Endodermal cell (in vitro differentiated cells): Measurements from ENCODE around the gene ELN. TPM values are rescaled to one million over a fixed set of nuclear protein-coding genes. Genes with fewer than 3 reads are reported as not detected.

Source experiments
- DNase-seq: peaks from one replicate; pipeline ENCODE4 v3.0.0-alpha.2; 2017
- H3K27ac ChIP-seq: 2 replicates; pipeline ENCODE4 v1.5.1; 2013; ENCODE audit warnings: mild to moderate bottlenecking, low read depth, low read length, moderate library complexity
- H3K27me3 ChIP-seq: 2 replicates; pipeline ENCODE4 v1.6.1; 2013; ENCODE audit warnings: mild to moderate bottlenecking, low read length, moderate library complexity; ENCODE audit not compliant: insufficient read depth, control insufficient read depth, poor library complexity, severe bottlenecking
- H3K36me3 ChIP-seq: 2 replicates; pipeline ENCODE4 v1.7.0; 2013; ENCODE audit warnings: mild to moderate bottlenecking, low read length, moderate library complexity; ENCODE audit not compliant: control insufficient read depth, insufficient read depth
- H3K4me1 ChIP-seq: one replicate; pipeline ENCODE4 v1.7.0; 2013; ENCODE audit warnings: low read length; ENCODE audit not compliant: control insufficient read depth, insufficient read depth
- H3K4me3 ChIP-seq: 2 replicates; pipeline ENCODE4 v1.5.1; 2013; ENCODE audit warnings: mild to moderate bottlenecking, low read length, moderate library complexity
- H3K9ac ChIP-seq: 2 replicates; pipeline ENCODE4 v1.6.1; 2013; ENCODE audit warnings: mild to moderate bottlenecking, low read length, moderate library complexity; ENCODE audit not compliant: poor library complexity, severe bottlenecking; ENCODE audit errors: extremely low read depth
- H3K9me3 ChIP-seq: 2 replicates; pipeline ENCODE4 v1.6.1; 2013; ENCODE audit warnings: mild to moderate bottlenecking, low read length, moderate library complexity; ENCODE audit not compliant: control insufficient read depth
- H3K27ac Mint-ChIP-seq: 2 replicates; pipeline ENCODE4 v1.8.0; 2020; ENCODE audit warnings: mixed read lengths
- H3K27me3 Mint-ChIP-seq: 2 replicates; pipeline ENCODE4 v1.8.0; 2021; ENCODE audit warnings: mild to moderate bottlenecking, mixed read lengths; ENCODE audit not compliant: insufficient read depth
- H3K36me3 Mint-ChIP-seq: 2 replicates; pipeline ENCODE4 v1.8.0; 2020; ENCODE audit warnings: low read depth, mixed read lengths
- H3K4me1 Mint-ChIP-seq: 2 replicates; pipeline ENCODE4 v1.8.0; 2020; ENCODE audit warnings: mixed read lengths
- H3K4me3 Mint-ChIP-seq: 2 replicates; pipeline ENCODE4 v1.8.0; 2020; ENCODE audit warnings: mild to moderate bottlenecking, moderate library complexity, mixed read lengths
- H3K9me3 Mint-ChIP-seq: 2 replicates; pipeline ENCODE4 v1.8.0; 2020; ENCODE audit warnings: mild to moderate bottlenecking, mixed read lengths
- CTCF ChIP-seq: fragments of 200-600 bp; sonication (generic); conservative IDR thresholded peaks from 2 replicates; pipeline ENCODE4 v1.5.0; 2021; ENCODE audit warnings: antibody characterized with exemption, mild to moderate bottlenecking
- WGBS, 2 experiments: methylation state at CpG; one replicate each; pipeline versions ENCODE4 v1.1.5 to v1.1.7; 2013; ENCODE audit warnings: missing lambda C conversion rate in 2 of 2, mixed read lengths in 1 of 2; ENCODE audit not compliant: insufficient coverage in 1 of 2, insufficient read length in 1 of 2; 5-methylcytosine and 5-hydroxymethylcytosine counted together
- total RNA-seq, 2 donors: library from RNA; stranded (reverse); fragmentation: NEBNext Ultra II Directional in 1 of 2; extraction: Animal tissue kit (Norgen Biotek cat#: 25700) in 1 of 2; gene quantifications; 2 replicates in 1 of 2; 3 replicates in 1 of 2; pipeline ENCODE4 v1.2.1, GENCODE V29; 2021

ELN gene
- total RNA-seq, 2 donors from 2014 or later: 0.70 to 1.6 TPM

GRCh38 chr7:74002474-74003017 lies 25.4 kb upstream of the ELN start:
- Histone ChIP-seq H3K9me3 (no peaks in the 10 kb centered on the region), H3K9ac (no peak overlapping the region), H3K4me1 (no peaks in the 10 kb centered on the region), H3K27me3 (no peaks in the 10 kb centered on the region), H3K27ac (no peak overlapping the region), H3K36me3 (no peaks in the 10 kb centered on the region), H3K4me3 (no peak overlapping the region)
- no peak overlapping the region for H3K4me3 Mint-ChIP-seq
- TF ChIP-seq CTCF: no peak
- no peak overlapping the region for H3K27ac Mint-ChIP-seq
- no peaks in the 10 kb centered on the region for H3K4me1 Mint-ChIP-seq
- H3K9me3 Mint-ChIP-seq: no peaks in the 10 kb centered on the region
- 86% methylated on average over 16 of the region's 16 CpGs; no CpG with 5 or more reads in 1 of the 2 experiments for WGBS, 2 experiments
- no peak for DNase-seq
- H3K27me3 Mint-ChIP-seq: peaks cover 16% of the 10 kb centered on the region
- no peaks in the 10 kb centered on the region for H3K36me3 Mint-ChIP-seq

GRCh38 chr7:74003621-74004020 lies 24.4 kb upstream of the ELN start:
- WGBS, 2 experiments: 93 to 97% methylated on average over 7 to 8 of the region's 8 CpGs
- H3K9ac ChIP-seq: no peak overlapping the region

GRCh38 chr7:74006032-74006431 lies 21.9 kb upstream of the ELN start:
- Histone ChIP-seq H3K36me3 (no peaks in the 10 kb centered on the region), H3K9ac (no peak overlapping the region), H3K9me3 (no peaks in the 10 kb centered on the region), H3K4me3 (no peak overlapping the region), H3K4me1 (no peaks in the 10 kb centered on the region), H3K27ac (no peak overlapping the region), H3K27me3 (no peaks in the 10 kb centered on the region)
- H3K4me3 Mint-ChIP-seq: no peak overlapping the region
- 73 to 83% methylated on average over 4 to 5 of the region's 5 CpGs for WGBS, 2 experiments
- no peak overlapping the region for H3K27ac Mint-ChIP-seq
- peaks cover 22% of the 10 kb centered on the region for H3K27me3 Mint-ChIP-seq
- no peak for TF ChIP-seq CTCF
- no peaks in the 10 kb centered on the region for H3K9me3 Mint-ChIP-seq
- H3K4me1 Mint-ChIP-seq: no peaks in the 10 kb centered on the region
- no peaks in the 10 kb centered on the region for H3K36me3 Mint-ChIP-seq
- no peak for DNase-seq

More at GRCh38 chr7:74003621-74004020, 24.4 kb upstream of the ELN start:
- Mint-ChIP-seq H3K4me3 (no peak overlapping the region), H3K27ac (no peak overlapping the region), H3K9me3 (no peaks in the 10 kb centered on the region), H3K4me1 (no peaks in the 10 kb centered on the region), H3K36me3 (no peaks in the 10 kb centered on the region), H3K27me3 (peaks cover 14% of the 10 kb centered on the region)
- Histone ChIP-seq H3K4me3 (no peak overlapping the region), H3K27me3 (no peaks in the 10 kb centered on the region), H3K9me3 (no peaks in the 10 kb centered on the region), H3K4me1 (no peaks in the 10 kb centered on the region), H3K27ac (no peak overlapping the region), H3K36me3 (no peaks in the 10 kb centered on the region)
- DNase-seq: no peak
- TF ChIP-seq CTCF: no peak
